Right lung (tissue), 5 donors: ENCODE measurements around the gene AOX1. TPM values are rescaled to one million over a fixed set of nuclear protein-coding genes. Genes with fewer than 3 reads are reported as not detected.
"Not testable (repeated sequence)": the region's sequence is repeated elsewhere in the genome, so short reads cannot be mapped to it uniquely, and the experiment has no call there.

Experiments used
- DNase-seq, 2 donors: peaks; one replicate each; pipeline ENCODE4 v3.0.0-alpha.2; 2013
- polyA plus RNA-seq, 5 donors: library from polyadenylated mRNA; unstranded; fragments of 120-200 nt; gene quantifications; one replicate each; pipeline versions ENCODE4 v1.2.1 to v1.2.3, GENCODE V29; 2013; ENCODE audit warnings: inconsistent platforms in 1 of 5, low replicate concordance in 1 of 5; ENCODE audit not compliant: insufficient read length in 5 of 5, insufficient read depth in 1 of 5

Gene AOX1
- polyA plus RNA-seq, 5 donors = 3.4 to 13.4 (median 9.3) TPM

DNA sequence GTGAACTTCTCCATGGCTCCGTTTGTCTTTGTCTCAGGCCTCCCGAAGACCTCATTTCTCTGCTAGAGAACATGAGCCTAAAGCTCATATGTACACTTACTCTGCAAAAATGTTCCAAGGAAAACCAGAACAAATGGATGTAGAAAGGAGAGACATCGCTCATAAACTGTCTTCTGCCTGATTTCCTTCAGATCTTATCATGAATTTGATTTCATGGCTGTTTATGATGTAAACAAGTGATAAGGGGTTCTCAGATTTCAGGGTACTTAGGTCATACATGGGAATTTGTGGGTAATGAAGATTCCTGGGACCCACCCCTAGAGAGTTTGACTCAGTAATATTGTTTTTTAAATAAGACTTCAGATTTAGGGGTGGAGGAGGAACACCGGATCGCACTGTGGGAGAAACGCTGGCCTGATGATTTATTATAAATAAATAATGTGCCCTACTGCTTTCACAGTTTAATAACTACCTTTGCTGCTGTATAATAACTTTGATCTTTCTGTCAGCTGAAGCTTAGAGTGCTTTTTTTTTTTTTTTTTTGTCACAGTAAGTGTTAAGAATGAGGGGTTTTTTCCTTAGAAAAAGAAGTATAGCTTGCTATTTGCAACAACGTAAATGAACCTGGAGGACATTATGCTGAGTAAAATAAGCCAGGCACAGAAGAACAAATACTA lies 14.9 kb downstream of the AOX1 start:
- DNase-seq = no peak

DNA sequence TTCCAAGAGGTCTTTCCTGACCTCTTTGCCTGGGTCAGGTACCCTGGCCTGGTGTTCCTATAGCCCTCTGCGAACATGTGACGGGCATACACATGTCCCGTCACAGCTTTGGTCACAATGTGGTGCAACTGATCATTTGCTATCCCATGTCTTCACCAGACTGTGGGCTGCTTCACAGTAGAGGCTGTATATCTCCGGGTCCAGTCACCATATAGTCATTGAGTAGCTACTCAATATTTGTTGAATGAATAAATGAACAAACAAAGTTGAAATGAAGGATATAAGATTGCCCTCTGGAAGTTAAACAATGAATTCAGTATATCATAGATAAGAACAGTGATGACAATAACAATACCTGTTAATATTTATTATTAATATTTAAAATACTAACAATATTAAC lies 16.8 kb downstream of the AOX1 start:
- DNase-seq = no peak

DNA sequence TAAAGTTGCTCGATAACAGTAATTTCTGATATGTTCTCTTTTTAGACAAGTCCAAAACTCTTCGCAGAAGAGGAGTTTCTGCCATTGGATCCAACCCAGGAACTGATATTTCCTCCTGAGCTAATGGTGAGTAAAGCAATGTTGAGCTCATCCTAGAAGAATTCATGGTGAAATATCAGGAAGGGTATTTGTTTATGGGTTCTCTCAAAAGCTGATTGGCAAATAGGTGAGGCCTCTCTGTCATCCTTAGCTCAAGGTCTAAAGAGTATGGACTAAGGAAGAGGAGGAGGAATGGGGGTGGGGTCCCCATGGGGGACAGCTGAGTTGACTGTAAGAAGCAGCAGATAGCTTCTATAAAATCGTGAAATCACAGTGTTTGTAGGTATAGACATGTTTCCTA lies 18.2 kb downstream of the AOX1 start:
- DNase-seq = no peak

DNA sequence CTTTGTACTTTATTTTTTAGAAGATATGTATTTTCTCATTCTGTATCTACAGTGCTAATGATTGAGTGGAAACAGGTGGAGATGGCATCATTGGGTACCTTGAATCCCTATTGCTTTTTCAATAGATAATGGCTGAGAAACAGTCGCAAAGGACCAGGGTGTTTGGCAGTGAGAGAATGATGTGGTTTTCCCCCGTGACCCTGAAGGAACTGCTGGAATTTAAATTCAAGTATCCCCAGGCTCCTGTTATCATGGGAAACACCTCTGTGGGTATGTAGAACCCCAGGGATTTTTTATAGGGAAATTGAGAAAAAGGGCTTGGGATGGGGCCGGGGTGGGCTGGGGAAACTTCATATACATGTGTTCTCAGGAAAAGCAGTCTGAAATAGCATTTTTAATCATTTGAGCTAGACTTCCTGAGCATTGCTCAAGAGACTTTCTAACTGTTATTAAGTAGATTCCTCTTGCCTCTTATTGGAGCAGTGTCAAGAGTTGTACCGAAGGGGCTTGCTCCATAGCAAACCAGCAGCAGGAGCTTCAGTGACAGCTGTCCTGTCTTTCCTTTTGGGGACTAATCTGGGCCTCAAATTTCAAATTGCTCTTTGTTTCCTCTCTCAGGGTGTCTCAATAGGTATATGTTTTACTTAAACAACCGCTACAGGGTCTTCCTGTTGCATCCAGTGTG lies 18.9 kb downstream of the AOX1 start:
- DNase-seq = no peak

DNA sequence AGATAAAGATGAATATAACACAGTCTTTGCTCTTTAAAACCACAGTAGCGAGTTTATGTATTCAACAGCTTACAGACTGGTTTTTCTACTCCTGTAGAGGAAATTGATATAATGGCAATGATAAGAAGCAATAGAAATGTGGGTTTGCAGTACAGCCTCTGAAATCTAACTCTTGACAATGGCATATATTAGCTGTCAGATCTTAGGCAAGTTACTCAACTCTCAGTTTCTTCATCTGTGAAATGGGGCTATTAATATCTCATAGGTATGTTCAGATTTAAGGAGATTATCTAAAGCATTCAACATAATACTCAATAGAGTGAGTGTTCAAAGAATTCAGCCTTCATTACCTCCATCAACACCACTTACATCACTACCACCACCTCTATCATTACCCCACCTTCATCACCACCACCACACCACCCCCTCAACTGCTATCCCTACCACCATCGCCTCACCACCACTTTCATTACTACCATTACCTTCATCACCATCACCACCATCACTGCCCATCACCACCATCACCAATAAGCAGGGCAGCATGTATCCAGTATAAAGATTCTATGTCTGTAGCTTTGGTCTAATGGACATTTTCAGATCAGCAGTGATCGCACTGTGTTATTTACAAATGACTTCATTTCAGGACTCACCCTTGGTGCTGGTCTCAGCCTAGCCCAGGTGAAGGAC lies 22.7 kb downstream of the AOX1 start:
- DNase-seq = no peak

DNA sequence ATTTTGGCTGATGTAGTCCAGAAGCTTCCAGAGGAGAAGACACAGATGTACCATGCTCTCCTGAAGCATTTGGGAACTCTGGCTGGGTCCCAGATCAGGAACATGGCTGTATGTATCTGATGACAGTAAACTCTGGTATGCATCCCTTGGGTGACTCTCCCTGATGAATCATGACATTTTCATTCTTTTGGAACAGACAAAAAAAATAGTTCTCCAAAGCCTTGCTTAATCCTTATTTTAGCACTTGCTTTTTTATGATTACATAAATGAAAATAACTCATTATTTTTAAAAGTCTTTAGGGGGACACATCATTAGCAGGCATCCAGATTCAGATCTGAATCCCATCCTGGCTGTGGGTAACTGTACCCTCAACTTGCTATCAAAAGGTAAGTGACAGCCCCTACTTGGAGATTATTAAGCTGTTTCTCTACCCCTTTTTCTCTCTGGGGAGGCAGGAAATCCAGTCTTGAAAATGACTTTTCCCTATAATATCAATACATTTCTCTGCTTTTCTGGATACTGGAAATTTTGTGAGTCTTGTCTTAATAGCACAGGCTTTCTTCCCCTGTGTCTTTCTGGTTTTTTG lies 23.3 kb downstream of the AOX1 start:
- no peak for DNase-seq

DNA sequence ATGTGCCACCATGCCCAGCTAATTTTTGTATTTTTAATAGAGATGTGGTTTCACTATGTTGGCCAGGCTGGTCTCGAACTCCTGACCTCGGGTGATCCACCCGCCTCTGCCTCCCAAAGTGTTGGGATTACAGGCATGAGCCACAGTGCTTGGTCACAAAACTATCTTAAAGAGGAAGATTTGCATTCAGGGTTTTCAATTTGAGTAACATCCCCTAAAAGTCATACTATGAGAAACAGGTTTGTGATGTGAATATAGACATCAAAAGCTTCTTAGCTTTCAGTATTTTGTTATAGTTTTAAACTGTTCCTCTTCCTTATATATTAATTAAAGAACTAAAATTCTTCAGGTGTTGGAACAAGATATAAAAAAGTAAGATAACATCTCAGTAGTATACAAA lies 24.4 kb downstream of the AOX1 start:
- not testable (repeated sequence) for DNase-seq

DNA sequence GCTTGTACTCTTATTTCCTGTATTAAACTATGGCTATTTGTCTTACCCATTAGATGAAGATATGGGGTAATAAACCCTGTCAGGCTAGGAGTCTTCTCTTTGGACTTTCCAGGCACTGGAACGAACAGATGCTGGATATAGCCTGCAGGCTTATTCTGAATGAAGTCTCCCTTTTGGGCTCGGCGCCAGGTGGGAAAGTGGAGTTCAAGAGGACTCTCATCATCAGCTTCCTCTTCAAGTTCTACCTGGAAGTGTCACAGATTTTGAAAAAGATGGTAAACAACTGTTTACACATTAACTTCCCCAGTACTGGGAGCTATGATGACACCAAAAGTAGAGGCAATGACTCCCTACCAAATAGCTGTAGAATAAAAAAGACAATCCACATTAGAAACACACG lies 27.9 kb downstream of the AOX1 start:
- DNase-seq = no peak

DNA sequence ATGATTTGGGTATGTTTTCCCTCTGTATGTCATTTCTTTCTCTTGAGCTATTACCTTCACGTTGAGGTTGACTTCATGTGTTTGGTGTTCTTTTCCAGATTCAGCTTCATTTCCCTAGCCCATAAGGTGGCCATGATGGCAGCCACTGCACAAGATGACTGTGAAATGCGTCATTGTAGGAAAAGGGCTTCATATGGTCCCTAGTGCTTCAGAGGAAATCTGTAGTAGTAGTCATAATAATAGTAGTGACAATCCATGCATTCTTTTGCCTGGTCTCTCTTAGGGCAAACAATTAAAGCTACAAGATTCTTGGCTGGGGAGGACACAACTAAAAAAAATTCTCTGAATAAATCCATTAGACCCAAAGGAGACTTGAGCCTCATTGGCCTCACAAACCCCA lies 28.4 kb downstream of the AOX1 start:
- DNase-seq = no peak

DNA sequence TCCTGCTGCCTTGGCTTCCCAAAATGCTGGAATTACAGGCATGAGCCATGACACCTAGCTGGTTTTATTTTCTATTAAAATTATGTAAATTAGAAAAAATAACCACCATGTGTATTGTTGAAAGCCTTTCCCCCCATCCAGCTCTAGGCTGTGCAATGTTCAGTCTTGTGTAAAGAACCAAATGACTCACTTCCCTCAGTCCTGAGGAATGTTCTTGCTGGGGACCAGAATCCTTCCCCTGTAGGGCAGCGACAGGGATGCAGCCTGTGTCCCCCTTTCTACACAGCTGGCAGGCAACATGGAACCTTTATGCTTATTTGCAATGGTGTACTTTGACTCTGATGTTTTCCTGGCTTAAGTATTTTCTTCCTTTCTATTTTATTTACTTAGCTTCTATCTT lies 29.4 kb downstream of the AOX1 start:
- no peak for DNase-seq

DNA sequence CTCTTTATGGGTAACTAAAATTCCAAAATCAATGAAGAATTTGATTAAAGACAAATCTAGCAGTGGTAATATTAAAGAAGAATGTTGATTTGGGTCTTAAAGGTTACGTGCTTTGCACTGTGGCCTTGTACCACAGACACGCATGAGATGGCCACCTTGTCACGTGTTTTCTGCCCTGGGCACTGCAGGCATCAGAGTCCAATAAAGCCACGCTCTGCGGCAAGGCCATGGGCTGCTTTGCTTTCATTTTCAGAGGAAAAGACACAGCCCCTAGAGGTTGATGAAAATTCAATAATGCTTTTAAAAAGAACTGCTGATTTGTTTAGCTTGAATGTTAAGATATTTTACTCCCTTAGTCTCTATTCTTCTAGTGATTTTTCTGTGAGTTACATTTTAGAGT lies 30.4 kb downstream of the AOX1 start:
- no peak for DNase-seq

DNA sequence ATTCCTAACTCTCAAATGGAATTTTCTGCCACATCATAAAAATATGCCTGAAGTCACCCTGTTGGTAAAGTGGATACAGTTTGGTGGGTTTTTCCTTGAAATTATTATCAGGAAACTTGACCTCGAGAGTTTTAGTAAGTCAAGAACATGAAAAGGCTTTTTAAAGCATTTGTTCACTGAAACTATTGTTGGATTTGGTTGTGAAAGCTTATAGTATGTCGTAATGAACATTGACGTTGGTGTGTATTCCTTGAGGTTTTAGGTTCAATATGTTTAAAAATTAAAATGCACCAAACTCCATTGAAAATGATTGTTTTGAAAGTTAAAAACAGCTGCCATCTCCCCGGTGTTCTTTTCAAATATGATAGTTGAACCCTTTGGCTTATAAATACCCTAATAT lies 30.8 kb downstream of the AOX1 start:
- no peak for DNase-seq

DNA sequence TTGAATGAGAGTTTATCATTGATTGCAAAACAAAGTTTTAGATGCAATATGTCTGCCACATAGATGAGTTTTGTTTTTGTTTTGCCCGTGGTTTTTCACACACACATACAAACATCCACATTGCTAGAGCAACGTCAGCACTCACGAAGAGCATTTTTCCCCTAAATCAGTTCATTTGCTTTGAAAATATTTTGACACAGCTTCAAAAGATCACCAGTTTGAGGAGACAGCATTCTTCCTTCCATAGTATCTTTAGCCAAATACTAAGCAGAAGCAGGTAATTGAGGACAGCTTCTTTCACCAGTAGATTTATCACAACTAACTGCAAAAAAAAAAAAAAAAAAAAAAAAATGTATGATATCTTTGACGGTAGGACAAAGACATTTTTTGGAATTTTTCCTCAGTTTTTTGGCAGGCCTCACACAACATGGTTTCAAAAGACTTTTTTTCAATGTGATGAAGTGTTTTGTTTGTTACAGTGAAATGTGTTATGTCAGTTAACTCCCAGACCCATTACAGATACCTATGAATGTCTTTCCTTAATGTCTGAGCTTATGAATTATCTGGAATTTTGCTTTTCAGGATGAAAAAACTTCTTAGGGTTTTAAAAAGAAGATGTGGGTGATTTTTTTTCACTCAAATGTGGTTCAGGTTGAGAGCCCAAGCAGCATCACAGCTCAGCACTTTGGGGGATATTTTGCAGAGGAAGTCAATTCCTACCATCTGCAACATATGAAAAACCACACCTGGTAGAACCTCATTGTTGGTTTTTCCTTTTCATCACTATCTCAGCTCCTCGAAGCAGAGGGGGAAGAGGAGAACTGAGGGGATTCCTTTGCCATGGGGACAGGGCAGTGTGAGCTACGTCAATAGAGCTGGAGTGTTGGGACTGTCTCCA lies 31.6 kb downstream of the AOX1 start:
- peak; percentile 68 to 79 for DNase-seq

DNA sequence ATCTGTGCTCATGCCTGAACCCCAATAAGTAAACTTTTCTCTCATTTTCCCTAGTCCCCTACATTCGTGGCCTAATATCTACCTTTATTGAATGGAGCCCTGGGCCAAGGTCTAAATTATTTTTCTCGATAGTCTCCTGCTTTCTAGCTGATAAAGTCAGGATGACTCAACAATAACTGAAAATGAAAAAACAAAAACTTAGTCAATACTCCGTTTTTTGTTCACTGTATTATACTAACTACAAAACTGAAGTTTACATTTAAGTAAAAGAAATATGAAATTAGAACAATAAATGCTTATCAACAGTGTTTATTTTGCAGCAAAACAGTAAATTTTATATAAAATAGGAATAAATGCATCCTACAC lies 32.2 kb downstream of the AOX1 start:
- no peak for DNase-seq

DNA sequence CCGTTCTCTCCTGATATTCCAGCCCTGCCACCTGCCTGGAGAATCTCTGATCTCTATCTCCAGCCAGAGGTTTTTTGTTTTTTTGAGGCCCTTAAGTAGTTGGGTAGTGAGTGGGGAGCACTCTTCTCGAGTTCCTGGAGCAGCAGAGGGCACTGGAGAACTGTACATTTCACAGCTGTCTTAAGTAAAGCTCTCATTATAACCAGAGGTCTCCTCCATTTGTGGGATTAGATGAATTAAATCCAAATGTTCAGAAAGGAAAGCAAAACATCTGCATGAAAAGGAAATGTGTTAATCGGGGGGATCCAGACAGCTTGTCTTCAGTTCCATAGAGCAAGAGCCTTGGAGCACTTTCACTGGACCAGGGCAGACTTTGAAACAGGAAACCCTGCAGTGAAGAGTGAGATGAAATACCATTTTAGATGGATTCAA lies 32.8 kb downstream of the AOX1 start:
- peak; percentile 62 to 65 for DNase-seq

DNA sequence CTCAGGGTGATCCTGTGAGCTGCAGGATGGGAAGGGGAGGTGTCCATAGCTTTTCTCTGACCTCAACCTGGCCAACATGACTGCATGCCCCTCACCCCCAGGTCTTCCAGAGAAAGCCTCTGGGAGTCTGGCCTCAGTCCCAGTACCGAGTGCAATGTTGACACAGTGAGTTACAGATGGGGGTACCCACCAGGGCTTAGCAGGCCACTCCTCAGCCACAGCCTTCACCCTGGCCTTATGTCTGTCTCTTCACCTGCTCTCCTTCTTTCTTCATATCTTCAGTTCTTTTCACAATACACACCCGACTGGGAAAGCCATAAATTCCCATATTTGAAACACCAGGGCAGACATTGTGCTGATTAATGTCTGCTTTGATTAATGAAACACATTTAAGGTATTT lies 33.5 kb downstream of the AOX1 start:
- DNase-seq = no peak

DNA sequence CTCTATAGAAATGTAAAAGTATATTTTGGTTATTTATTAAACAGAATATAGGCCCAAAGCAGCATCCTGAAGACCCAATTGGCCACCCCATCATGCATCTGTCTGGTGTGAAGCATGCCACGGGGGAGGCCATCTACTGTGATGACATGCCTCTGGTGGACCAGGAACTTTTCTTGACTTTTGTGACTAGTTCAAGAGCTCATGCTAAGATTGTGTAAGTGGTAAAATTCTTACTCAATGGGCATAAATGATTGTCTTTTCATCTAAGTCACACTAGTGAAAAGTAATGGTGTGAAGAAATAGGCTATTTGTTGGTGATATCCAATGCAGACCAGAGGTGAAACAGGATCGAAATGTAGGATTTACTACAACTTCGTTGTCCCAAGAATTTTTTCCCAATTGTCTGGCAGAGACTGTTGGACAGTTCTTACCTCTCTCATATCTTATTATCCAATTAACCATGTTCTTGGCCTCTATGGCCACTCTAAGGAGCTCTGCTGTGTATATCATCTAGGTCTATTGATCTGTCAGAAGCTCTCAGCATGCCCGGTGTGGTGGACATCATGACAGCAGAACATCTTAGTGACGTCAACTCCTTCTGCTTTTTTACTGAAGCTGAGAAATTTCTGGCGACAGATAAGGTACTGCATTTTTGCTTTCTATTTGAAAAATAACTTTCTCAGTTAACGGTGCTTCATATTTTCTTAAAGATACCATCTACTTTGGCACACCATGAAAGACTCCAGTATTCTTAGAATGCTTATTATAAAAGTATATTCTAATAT lies 35.0 kb downstream of the AOX1 start:
- DNase-seq = no peak

DNA sequence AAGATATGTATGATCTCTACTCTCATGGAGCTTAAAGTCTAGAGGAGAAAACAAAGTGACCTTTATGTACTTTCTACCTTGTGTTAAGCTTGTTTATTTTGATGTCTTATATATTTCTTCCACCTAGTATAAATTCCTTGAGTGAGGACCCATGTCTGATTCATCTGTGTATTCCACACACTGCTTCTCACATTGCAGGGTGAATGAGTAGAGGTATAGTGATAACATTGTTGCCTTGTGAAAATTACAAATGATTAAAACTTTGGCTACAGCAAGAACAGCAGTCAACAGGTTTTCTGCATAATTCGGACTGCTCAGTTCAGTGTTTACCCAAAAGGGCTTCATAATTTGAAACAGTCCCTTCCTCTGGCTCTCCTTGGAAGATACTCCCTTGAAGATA lies 36.3 kb downstream of the AOX1 start:
- no peak for DNase-seq

DNA sequence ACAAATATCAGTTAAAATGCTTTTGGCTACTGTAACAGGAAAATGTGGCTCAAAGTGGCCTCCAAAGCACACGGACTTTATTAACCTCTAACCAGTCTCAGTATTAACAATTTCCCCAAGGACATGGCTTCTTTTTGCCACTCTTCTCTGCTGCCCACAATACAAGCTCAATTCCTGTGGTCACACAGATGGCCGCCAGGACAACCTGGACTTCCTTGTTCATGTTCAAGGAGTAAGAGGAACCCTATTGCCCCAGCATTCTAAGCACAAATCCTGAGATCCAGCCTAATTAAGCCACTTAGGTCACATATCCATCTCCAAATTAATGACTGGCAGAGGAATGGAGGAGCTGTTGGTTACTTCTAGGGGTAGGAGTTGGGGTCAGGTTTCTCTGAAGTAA lies 38.2 kb downstream of the AOX1 start:
- no peak for DNase-seq

DNA sequence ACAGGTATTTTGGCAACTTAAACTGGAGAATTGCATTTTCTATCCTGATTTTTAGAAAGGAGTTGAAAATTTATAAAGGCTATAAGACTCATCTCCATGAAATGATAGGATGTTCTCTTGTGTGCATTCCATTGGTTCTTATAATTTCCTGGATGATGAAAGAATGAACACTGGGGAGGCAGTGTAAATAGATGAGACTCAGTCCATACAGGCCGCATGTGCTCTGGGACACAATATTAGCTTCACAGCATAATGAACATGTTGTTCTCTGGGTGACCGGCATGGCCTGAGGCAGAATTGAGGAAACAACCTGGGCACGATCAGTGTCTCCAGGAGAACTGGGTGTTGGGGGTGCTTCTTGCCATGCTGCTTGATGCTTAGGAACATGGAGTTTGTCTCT lies 38.8 kb downstream of the AOX1 start:
- no peak for DNase-seq

DNA sequence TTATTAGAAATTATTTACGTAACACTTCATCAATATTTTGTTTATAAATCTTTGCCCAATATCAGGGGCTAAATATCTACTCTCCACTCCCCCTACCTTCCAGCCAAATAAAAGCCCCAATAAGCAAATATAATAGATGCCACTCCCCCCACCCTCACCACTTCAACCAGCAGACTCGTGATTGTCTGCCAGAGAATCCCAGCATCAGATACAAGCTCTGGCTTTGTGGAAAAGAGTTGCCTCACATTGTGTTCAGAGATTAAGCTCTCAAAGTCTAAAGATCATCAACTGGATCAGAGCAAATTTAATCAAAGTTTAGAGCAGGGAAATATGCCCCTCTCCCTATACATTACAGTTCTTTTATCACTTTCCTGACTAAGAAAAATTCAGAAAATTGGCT lies 39.5 kb downstream of the AOX1 start:
- DNase-seq = peak; percentile 69 to 72
